ENCODE measurements around the gene IFNAR1. TPM values are rescaled to one million over a fixed set of nuclear protein-coding genes. Genes with fewer than 3 reads are reported as not detected.

IFNAR1 gene
- total RNA-seq, 1 donor from 2014 or later = 15.5 TPM

GRCh38 chr21:33403128-33403785, 78.5 kb downstream of the IFNAR1 start, which contains the start of gene IFNGR2:
Gene IFNGR2, plus strand, starts transcription at chr21:33403413. Its CDS starts 131 bp downstream, at chr21:33403544.
- ATAC-seq = peak; percentile 32

DNA sequence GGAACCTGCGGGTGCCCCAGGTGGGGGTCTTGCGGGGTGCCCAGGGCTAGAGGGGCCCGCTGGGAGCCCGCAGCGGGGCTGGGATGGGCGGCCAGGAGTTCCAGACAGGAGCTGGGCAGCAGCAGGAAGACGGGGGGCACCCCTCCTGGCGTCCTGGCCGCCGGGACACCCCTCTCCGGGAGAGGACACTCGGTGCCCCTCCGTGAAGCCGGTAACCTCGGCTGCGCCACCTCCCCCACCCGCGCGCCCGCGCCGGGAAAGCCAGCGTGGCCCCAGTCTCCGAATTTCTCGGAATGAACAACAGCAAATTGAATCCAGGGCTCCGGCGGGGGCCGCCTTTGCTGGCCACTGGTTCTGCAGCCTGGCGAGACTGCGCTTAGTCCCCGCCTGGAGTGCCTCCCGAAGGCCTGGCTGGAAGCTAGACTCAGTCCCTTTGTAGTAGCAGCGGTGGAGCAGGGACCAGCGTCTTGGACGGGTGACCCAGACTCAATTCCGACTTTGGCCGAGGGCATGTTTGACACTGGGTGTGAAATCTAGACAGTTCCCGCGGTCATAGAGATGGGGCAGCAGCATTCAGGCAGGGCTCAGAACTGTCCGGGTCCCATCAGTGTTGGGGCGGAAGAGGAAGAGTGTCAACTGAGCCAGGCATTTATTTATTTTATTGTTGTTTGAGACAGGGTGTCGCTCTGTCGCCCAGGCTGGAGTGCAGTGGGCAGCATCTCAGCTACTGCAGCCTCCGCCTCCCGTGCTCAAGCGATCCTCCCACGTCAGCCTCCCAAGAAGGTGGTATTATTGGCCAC, 79.2 kb downstream of the IFNAR1 start:
- ATAC-seq = peak; percentile 26

DNA sequence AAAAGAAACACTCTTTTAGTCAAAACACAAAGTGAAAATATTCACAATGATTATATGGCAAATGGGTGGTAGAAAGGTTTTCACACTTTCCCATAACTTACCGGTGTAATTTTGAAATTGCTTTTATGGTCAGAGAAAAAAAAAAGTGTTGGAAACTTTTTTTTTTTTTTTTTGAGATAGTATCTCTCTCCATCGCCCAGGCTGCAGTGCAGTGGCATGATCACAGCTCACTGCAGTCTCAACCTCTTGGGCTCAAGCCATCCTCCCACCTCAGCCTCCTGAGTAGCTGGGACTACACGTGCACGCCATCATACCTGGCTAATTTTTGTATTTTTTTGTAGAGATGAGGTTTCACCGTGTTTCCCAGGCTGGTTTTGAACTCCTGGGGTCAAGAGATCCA, 81.7 kb downstream of the IFNAR1 start:
- ATAC-seq = no peak

Other genes with a start within 250 kb of the IFNAR1 start
- gene IFNAR2, start 95.0 kb upstream of the IFNAR1 start, total RNA-seq = 7.7 TPM
- gene IL10RB, start 58.6 kb upstream of the IFNAR1 start, total RNA-seq = 27.5 TPM
- gene IFNGR2, start 78.4 kb downstream of the IFNAR1 start, total RNA-seq = 86.8 TPM
- 15.1 TPM for gene TMEM50B, start 155.0 kb downstream of the IFNAR1 start, total RNA-seq
- gene DNAJC28, start 166.7 kb downstream of the IFNAR1 start, total RNA-seq = 0.52 TPM
- gene GART, start 217.1 kb downstream of the IFNAR1 start, total RNA-seq = 61.3 TPM
- gene SON, start 218.1 kb downstream of the IFNAR1 start, total RNA-seq = 129 TPM

All from esophagus mucosa (tissue), 1 donor.